HG03066 (cell line): ENCODE results near the gene PRXL2C.
"Not testable (repeated sequence)": the region's sequence is repeated elsewhere in the genome, so short reads cannot be mapped to it uniquely, and the experiment has no call there.

ENCODE experiments used
- ATAC-seq: cut with Tn5 transposase; IDR thresholded peaks from one replicate; pipeline ENCODE4 v1.9.1; 2021; ENCODE audit warnings: low read depth; ENCODE audit not compliant: unreplicated experiment

The PRXL2C gene, protein sequence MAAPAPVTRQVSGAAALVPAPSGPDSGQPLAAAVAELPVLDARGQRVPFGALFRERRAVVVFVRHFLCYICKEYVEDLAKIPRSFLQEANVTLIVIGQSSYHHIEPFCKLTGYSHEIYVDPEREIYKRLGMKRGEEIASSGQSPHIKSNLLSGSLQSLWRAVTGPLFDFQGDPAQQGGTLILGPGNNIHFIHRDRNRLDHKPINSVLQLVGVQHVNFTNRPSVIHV

DNA sequence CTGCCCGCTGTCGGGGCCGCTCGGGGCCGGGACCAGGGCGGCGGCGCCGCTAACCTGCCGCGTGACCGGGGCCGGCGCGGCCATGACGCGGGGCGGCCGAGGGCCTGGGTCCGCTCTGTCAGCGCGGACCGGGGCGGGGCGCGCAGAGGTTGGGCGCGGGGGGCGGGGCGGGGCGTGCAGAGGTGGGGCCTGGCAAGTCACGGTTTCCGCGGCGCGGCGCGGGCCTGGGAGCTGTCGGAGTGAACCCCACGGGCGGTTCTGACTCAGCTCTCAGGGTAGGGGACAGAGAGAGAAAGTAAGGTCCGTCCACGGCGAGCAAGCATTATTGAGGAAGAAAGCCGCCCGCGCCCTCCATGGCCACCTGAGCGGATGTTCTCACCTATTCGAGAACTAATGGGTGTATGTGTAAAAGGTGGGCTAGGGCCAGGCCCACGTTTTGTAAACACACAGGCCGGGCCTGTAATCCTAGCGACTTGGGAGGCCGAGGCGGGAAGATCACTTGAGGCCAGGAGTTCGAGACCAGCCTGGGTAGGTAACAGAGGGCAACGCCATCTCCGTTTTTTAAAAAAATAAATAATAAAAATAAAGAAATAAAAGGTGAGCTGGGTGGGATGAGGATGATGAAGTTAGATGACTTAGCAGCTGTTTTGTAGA, at the start of gene PRXL2C:
Gene PRXL2C (minus strand): TSS at position 120 of the 654 bp plus-strand sequence. CDS start 36 bp downstream, at position 84.
- ATAC-seq, result peak; percentile 64

DNA sequence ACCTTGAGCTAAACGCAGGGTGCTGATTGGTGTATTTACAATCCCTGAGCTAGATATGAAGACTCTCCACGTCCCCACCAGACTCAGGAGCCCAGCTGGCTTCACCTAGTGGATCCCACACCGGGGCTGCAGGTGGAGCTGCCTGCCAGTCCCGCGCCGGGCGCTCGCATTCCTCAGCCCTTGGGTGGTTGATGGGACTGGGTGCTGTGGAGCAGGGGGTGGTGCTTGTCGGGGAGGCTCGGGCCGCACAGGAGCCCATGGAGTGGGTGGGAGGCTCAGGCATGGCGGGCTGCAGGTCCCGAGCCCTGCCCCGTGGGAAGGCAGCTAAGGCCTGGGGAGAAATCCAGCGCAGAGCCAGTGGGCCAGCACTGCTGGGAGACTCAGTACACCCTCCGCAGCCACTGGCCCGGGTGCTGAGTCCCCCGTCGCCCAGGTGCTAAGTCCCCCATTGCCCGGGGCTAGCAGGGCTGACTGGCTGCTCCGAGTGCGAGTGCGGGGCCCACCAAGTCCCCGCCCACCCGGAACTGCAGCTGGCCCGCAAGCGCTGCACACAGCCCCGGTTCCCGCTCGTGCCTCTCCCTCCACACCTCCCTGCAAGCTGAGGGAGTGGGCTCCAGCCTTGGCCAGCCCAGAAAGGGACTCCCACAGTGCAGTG, 45.7 kb upstream of the PRXL2C start:
- not testable (repeated sequence) for ATAC-seq

DNA sequence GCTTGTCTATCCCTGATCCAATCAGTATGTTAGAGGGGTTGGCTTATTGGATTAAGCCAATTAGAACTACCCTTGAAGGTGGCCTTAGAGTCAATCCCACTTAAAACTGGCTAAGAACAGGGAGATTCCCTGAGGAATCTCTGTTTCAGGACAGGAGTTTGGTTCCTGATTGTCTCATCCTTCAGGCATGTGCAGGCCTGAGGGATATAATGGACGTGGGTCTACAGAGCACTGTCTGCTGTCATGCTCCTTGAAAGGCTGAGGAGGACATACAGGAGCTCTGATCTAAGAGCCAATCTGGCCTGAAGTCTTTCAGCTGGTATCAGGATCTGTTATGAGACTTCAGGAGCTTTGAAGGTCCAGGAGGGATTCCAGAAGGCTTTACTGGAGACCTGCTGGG, 36.2 kb upstream of the PRXL2C start:
- no peak for ATAC-seq

DNA sequence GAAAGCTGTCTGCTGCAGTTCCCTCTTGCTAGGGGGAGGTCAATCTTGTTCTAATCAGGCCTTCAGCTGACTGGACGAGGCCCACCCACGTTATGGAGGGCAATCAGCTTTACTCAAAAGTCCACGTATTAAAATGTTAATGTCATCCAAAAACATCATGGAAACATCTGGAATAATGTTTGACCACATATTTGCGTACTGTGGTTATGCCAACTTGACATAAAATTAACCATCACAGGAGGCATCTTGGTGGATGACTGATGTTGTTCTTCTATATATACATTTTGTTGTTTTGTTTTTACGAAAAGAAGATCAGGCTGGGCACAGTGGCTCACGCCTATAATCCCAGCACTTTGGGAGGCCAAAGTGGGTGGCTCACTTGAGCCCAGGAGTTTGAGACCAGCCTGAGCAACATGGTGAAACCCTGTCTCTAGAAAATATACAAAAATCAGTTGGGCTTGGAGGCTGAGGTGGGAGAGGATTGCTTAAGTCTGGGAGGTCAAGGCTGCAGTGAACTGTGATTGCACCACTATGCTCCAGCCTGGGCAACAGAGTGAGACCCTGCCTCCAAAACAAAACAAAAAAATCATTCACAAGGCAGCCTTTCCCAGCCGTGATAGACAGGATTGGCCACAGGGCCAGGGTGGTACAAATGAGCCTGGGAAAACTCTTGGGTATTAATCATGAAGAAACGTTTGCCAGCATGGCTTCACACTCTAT, 33.8 kb upstream of the PRXL2C start:
- no peak for ATAC-seq

DNA sequence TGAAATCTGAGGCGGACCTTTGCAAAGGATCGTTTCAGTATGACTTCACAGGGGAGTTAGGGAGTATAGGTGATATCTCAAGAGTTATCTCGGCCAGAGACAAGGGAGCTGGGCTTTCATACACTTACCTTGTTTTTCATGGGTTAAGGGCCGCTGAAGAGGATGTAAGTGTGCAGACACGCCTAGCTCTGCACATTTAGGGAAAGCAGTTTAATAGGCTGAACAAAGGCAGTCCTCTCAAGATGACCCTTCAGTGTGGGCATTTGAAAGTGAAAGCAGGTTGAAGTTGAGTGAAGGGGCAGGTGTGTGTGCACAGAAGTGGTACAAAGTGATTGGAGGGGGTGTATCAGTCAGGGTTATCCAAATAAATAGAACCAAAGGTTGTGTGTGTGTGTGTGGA, 33.1 kb upstream of the PRXL2C start:
- ATAC-seq, result no peak

DNA sequence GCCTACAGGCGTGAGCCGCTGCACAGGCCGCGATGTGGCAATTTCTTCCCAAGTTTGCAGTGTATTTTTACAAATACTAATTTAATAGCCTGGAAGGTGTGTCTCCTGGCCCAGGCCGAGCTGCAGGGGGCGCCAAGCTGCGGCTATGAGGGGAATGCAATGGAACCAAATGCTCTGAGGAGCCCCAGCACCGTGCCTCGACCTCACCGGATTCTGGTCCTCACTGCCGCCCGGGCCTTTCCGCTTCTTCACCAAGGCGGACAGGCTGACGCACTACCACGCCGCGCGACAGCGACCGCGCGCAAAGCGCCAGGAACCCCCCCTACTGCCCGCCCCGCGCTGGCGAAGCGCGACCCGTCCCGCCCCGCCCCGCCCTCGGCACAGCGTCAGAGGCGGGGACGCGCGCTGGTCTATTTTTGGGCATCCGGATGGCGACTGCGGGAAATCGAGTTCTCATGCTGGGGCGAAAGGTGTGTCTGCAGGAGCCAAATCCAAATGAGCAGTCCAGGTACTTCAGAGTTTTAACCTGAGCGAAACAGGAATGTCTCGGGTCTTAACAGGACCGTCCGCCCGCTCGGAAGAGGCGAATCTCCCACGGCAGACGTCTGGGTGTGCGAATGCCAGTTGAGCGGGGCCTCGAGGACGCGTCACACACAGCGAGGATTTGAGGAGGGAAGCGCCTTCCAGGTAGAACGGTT, 31.7 kb upstream of the PRXL2C start:
- ATAC-seq, result no peak

DNA sequence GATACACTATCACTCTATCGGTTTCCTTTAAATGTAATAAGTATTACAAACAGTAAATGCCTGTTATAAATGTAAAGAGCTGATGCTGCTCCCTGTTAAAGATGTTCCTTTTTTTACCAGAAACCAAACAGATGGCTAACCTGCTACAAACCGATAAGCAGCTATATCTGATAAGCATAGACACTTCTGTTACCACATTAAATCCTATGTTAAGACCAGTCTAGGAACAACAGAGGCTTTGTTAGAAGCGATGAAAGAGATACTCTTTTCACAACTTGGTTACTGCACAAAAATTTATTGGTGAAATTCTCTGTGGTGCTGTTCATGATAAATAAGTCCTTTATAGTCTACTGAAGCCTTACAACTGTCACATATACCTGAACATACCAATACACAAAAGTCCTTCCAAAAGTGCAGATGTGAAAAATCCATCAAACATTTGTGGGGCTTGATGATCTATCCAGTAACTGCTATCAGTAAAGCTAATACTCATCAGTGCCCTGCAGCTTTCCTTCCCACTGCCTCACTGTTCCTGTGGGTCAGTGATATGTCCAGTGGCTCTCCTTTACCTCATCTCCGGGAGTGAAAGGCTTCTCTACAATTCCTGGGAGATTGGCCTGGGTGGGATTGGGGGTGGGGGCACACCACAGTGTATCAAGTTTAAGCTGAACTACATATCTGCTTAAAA, 25.8 kb upstream of the PRXL2C start:
- ATAC-seq, result no peak

DNA sequence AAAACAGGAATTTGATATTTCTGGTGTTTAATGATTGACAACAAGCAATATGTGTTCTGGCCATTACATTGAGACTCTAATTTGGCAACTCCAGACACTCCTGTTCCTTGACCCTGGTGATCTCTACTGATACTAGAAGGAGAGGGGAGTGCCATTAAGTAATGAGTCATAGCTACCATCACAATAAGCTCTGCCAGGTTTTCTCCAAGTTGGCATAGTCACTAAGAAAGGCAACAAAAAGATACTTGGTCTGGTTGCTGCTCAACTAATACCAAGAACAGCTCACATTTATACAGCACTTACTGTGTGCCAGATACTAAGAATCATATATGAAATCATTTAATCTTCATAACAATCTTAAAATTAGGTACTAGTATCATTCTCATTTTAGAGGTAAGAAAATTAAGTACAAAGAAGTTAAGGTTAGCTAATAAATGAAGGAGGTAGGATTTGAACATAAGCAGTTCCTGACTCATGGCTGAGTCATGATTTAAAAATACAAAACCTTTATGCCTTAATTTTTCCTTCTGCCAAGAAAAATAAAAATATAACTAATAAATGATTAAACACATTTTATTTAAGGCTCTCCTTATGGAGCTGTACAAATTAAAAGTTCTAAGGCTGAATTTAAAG, 19.9 kb upstream of the PRXL2C start:
- ATAC-seq, result no peak

DNA sequence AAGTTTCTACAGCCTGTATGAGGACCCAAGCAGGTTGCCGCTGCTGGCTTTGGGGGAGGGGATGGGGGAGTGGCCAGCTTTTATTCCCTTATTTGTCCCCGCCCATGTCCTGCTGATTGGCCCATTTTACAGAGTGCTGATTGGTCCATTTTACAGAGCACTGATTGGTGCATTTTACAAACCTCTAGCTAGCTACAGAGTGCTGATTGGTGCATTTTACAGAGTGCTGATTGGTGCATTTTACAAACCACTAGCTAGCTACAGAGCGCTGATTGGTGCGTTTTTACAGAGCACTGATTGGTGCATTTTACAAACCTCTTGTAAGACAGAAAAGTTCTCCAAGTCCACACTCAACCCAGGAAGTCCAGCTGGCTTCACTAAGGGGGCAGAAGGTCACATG, 18.7 kb upstream of the PRXL2C start:
- not testable (repeated sequence) for ATAC-seq

DNA sequence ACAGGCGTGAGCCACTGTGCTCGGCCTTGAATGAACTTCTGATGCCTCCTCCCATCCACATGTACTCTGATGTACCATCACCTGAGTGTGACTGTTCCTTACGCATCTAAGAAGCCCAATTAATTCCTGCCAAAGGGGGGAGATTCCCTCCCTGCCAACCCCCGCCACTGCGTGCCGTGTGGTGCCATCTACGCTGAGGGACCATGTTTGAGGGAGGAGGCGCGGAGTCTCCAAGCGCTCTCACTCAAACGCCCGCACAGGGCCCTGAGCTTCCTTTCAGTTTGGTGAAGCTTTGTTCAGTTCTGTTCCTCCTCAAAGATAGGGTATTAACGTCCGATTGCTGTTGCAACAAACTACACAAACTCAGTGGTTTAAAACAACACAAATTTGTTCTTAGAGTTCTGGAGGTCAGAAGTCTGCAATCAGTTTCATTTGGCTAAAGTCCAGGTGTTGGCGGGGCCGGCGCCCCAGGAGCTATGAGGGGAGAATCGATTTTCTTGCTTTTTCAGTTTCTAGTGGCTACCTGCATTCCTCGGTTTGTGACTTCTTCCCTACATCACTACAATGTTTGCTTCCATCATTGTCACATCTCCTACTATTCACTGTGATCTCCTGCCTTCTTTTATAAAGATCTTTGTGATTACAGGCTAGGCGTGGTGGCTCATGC, 13.9 kb upstream of the PRXL2C start:
- ATAC-seq, result no peak

DNA sequence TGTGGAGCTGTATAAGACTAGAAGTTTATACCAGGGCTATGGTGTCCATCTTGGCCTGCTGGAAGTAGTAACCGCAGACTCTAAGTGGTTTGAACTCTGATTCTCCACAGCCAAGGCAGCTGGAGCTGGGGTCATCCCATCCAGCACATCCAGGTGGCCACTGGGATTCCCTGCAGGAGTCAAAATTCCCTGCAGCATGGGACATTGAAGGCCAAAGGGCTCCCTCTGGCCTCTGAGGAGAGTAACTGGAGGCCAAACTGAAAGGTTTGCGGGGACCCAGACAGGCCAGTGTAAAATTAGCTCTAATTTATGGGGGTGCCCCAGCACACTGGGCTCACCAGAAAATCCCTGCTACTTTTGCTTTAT, 12.2 kb upstream of the PRXL2C start:
- ATAC-seq, result no peak

DNA sequence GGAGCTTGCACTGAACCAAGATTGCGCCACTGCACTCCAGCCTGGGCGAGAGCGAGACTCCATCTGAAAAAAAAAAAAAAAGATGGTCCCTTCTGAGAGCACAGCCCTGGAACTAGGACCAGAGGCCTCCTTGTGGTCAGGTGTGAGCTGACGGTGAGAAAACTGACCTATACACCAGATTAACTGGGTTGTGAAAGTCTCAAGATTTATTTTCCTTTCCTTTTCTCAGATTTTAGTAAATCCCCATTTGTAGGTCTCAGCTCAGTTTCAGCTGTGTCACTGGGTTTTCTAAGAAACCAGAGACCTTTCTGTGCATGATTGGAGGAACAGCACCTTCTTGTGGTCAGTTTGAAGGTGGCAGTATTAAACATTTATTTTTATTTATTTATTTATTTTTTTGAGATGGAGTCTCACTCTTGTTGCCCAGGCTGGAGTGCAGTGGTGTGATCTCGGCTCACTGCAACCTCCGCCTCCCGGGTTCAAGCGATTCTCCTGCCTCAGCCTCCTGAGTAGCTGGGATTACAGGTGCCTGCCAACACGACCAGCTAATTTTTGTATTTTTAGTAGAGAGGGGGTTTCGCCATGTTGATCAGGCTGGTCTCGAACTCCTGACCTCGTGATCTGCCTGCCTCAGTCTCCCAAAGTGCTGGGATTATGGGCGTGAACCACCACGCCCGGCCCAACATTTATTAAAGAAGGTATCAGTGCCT, 11.7 kb upstream of the PRXL2C start:
- not testable (repeated sequence) for ATAC-seq

DNA sequence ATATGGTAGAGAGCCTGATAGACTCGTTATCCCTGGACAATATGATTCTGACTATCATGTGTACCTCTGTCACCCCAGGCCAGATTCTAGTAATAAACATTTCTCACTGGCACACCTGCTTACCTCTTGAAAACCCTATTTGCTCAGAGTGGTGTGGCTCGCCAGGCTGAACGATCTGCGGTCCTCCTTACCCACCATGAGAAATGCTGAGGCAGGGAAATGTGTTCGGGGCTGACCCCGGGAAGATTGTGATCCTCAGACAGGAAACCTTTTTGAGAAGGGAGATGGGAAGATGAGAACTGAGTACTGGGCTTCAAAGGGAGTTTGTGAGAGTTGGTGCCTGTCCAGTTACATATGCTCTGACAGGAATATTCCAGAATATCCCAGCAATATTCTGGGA, 10.7 kb upstream of the PRXL2C start:
- ATAC-seq, result no peak

DNA sequence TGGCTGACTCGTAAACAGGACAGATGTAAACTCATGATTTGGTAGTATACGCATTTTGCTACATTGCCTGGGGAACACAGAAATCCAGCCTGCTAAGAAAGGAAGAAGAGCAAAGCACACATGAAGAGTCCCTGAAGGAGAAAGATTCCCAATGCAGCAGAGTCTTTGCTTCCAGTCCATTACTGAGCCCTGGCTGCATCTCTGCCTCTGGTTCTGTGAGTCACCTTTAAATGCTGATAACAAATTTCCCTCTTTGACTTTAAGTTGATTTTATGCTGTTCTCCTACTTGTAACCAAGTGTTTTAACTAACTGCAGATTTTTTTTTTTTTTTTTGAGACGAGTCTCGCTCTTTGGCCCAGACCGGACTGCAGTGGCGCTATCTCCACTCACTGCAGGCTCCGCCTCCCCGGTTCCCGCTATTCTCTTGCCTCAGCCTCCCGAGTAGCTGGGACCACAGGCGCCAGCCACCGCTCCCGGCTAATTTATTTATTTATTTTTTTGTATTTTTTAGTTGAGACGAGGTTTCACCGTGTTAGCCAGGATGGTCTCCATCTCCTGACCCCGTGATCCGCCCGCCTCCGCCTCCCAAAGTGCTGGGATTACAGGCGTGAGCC, 8.5 kb upstream of the PRXL2C start:
- ATAC-seq, result no peak

DNA sequence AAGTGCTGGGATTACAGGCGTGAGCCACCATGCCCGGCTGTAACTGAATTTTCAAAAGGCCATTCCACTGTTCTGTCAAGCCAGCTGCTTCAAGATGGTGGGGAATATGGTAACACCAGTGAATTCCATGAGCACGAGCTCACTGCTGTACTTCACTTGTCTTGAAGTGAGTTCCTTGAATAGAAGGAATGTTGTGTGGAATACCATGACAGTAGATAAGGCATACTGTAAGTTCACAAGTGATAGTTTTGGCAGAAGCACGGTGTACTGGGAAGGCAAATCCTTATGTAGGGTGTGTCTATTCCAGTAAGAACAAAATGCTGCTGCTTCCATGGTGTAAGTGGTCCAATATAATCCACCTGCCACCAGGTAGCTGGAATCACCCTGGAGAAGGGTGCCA, 6.6 kb upstream of the PRXL2C start:
- no peak for ATAC-seq

DNA sequence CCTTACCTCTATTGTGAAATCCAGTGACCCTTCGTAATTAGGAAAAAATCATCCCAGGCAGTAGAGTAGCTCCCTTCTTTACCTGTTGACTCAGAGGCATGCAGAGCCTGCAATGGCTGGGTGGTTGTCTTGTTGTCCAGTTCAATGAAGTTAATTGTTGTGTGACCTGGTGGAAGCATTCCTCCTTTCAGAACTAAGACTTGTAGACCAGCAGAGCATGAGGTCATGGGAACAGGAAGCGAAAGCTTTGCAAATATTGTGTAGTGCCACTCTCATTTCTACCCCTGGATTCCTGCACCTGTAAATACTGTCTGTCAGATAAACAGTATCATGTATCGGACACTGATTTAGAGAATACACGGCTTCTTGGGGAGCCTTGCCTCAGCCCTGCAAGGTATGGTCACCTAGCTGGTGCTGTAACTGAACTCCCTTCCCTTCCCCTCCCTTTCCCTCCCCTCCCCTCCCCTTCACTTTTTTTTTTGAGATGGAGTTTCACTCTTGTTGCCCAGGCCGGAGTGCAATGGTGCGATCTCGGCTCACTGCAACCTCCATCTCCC, 5.7 kb upstream of the PRXL2C start:
- no peak for ATAC-seq

DNA sequence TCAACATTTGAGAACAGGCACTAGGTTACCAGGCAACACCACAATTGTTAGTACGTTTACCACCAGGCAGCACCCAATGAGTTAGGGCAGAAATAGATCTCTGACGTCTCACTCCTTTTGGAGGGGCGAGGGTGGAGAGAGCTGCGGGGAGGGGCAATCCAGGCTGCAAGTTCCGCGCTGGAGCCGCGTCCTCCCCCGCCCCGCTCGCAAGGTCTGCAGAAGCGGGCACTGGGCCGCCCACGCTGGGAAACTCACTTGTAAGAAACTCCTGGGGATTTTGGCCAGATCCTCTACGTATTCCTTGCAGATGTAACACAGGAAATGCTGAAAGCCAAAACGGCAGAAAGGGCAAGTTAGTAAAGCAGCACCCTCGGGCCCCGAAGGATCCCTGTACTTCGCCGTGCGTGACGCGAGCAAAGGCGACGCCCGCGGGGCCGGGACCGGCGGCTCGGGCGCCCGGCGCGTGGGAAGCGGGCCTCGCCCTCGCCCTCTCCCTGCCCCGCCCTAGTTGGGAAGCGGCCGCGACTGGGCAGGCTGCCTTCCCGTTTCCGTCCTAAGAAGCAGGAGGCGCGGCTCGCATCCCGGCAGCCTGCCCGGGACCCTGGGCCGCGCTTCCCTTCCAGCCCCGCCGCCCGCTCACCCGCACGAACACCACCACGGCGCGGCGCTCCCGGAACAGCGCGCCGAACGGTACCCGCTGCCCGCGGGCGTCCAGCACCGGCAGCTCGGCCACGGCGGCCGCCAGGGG, 493 bp downstream of the PRXL2C start:
- peak; percentile 54 for ATAC-seq
